Body of pancreas (tissue), 4 donors: ENCODE results near the gene FSTL5. TPM values are rescaled to one million over a fixed set of nuclear protein-coding genes. Genes with fewer than 3 reads are reported as not detected.

Experiments used
- ATAC-seq: fragments of 150-250 bp; one replicate; pipeline ENCODE4 v1.9.1; 2016
- DNase-seq, 4 donors: peaks; one replicate each; pipeline ENCODE4 v3.0.0-alpha.2; 2019
- H3K27ac ChIP-seq, 4 donors: fragments of 200-600 bp; sonication (generic); 1 replicate in 3 of 4; 2 replicates in 1 of 4; pipeline versions ENCODE4 v1.5.1 to v1.6.1; 2016 to 2019; ENCODE audit warnings: mild to moderate bottlenecking in 1 of 4, mixed read lengths in 1 of 4, moderate library complexity in 1 of 4
- H3K27me3 ChIP-seq, 2 donors: fragments of 200-600 bp; sonication (generic); one replicate each; pipeline ENCODE4 v1.6.0; 2016; ENCODE audit warnings: mild to moderate bottlenecking in 1 of 2
- H3K36me3 ChIP-seq, 2 donors: fragments of 200-600 bp; sonication (generic); replicated peaks in 1 of 2; 2 replicates each; pipeline ENCODE4 v1.5.1; 2016; ENCODE audit warnings: low read depth in 2 of 2; ENCODE audit not compliant: insufficient read depth in 1 of 2
- H3K4me1 ChIP-seq: fragments of 200-600 bp; sonication (generic); one replicate; pipeline ENCODE4 v1.6.0; 2016
- H3K4me3 ChIP-seq, 2 donors: fragments of 200-600 bp; sonication (generic); 1 replicate in 1 of 2; 2 replicates in 1 of 2; pipeline ENCODE4 v1.5.1; 2016 to 2019
- H3K9me3 ChIP-seq, 3 donors: fragments of 200-600 bp; sonication (generic); 1 replicate in 2 of 3; 2 replicates in 1 of 3; pipeline ENCODE4 v1.5.1; 2016
- POLR2A ChIP-seq, 3 donors: fragments of 450-650 bp; IDR thresholded peaks; one replicate each; pipeline ENCODE4 v1.6.1; 2016; ENCODE audit warnings: antibody characterized with exemption in 3 of 3, mild to moderate bottlenecking in 2 of 3
- WGBS, 2 donors: methylation state at CpG; one replicate each; pipeline ENCODE4 v1.1.5; 2017; 5-methylcytosine and 5-hydroxymethylcytosine counted together
- intact Hi-C: fragments of 100-400 bp; cut with DNase I; formaldehyde crosslinking; loops from one replicate; pipeline ENCODE4 v1.15.1; 2023
- total RNA-seq, 2 donors: library from RNA; depleted of rRNA; stranded (reverse); fragments of >200 nt; gene quantifications; one replicate each; pipeline ENCODE4 v1.1.0, GENCODE V29; 2016
- TF ChIP-seq, protein P1 (sequence below), 7 experiments: fragments of 450-650 bp in 4 of 7; fragments of 200-600 bp in 3 of 7; sonication (generic) in 3 of 7; IDR thresholded peaks; one replicate each; pipeline ENCODE4 v1.5.1; 2016 to 2019; ENCODE audit warnings: antibody characterized with exemption in 7 of 7

FSTL5 gene
- total RNA-seq, 2 donors from 2014 or later: 1.3 TPM; not detected in 1

DNA sequence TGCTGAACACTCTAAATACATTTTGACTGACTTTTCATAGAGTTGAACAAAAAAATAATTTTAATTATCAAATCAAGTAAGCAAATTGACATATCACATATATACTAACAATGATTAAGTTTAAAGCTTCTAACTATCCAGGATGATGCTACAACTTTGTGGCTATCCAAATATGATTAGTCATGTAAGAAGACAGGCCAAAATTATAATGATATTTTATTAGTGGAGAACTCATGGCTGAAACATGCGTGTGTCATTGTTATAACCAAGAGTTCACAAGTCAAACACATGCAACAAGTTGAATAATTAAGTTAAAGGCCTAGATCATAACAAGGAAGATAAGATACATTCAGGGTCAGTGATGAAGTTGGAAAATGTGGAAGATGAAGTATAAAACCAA lies 346.8 kb downstream of the FSTL5 start:
- TF ChIP-seq, protein P1, sequence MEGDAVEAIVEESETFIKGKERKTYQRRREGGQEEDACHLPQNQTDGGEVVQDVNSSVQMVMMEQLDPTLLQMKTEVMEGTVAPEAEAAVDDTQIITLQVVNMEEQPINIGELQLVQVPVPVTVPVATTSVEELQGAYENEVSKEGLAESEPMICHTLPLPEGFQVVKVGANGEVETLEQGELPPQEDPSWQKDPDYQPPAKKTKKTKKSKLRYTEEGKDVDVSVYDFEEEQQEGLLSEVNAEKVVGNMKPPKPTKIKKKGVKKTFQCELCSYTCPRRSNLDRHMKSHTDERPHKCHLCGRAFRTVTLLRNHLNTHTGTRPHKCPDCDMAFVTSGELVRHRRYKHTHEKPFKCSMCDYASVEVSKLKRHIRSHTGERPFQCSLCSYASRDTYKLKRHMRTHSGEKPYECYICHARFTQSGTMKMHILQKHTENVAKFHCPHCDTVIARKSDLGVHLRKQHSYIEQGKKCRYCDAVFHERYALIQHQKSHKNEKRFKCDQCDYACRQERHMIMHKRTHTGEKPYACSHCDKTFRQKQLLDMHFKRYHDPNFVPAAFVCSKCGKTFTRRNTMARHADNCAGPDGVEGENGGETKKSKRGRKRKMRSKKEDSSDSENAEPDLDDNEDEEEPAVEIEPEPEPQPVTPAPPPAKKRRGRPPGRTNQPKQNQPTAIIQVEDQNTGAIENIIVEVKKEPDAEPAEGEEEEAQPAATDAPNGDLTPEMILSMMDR (IDR thresholded peaks at IDR 0.05): no peak
- no peak for TF ChIP-seq POLR2A (IDR thresholded peaks at IDR 0.05)
- no peak for DNase-seq
- Histone ChIP-seq H3K27ac (no peak overlapping the region), H3K4me1 (no peaks in the 10 kb centered on the region), H3K4me3 (no peak overlapping the region), H3K9me3 (no peaks in the 10 kb centered on the region), H3K36me3 (no peaks in the 10 kb centered on the region), H3K27me3 (no peaks in the 10 kb centered on the region)
- intact Hi-C loops: no loop called here
- WGBS, 2 donors: 89 to 95% methylated on average over 1 of the region's 1 CpG
- ATAC-seq: no peak

DNA sequence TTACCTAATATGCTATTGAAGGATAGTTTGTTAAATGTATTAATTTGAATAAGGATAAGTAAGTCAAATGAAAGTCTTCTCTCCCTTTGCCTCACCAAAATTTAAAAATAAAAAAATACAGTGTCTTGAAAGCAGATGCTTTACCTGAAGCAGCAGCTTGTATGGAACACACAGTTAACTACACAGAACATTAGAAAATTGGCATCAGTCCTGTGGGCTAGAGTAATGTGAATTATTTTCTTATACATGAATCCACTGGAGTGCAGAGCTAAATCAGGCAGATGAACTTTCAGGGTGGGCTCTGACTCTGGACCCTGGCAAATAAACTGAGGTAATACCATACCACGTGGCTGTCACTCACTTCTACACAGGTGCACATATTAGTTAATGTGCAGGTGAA lies 348.0 kb downstream of the FSTL5 start:
- TF ChIP-seq, protein P1 (IDR thresholded peaks at IDR 0.05): no peak
- DNase-seq: no peak

DNA sequence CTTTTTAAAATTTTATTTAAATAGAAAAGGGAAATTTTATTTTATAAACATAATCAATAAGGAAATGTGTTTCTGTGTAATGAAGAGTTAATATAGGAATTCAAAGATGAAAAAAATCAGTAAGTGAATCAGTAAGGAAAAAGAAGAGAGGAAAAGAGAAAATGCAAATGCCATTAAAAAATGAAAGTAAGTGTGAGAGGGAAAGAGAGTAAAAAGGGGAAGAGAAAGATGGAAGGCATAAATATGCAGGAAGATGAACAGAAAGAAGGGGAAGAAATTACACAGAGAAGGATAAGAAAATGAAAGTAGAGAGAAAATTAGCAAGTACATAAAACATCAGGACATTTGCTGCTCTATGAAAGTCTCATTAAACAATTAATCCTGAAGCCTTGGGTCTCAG lies 349.9 kb downstream of the FSTL5 start:
- intact Hi-C loops: no loop called here
- H3K27ac ChIP-seq: no peak overlapping the region
- TF ChIP-seq, protein P1 (IDR thresholded peaks at IDR 0.05): no peak
- no peak for TF ChIP-seq POLR2A (IDR thresholded peaks at IDR 0.05)

More for the DNA sequence above, 348.0 kb downstream of the FSTL5 start:
- no peaks in the 10 kb centered on the region for H3K9me3 ChIP-seq
- no peaks in the 10 kb centered on the region for H3K27me3 ChIP-seq
- no peaks in the 10 kb centered on the region for H3K36me3 ChIP-seq
- no peak overlapping the region for H3K27ac ChIP-seq
- H3K4me1 ChIP-seq: no peaks in the 10 kb centered on the region
- no peak for ATAC-seq
- no peak overlapping the region for H3K4me3 ChIP-seq
- intact Hi-C loops: no loop called here
- WGBS, 2 donors: 69 to 92% methylated on average over 1 of the region's 1 CpG

DNA sequence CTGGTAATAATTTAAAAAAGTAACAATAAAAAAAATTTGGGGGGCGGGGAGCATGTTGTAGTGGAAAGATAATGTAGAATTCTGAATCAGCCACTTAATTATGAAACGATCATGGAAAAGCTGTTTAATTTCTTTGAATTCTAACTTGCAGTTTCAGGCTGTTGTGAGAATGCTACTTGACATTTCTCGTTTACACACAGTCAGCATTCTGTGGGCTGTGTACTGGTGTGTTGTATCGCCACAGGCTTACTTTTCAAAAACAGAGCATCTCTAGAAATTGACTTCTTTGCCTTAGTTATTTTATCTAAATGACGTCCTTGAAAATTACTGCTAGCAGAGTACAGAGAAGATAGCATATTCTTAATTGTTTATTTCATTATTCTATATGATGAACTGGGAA lies 350.4 kb downstream of the FSTL5 start:
- Histone ChIP-seq H3K4me3 (no peak overlapping the region), H3K36me3 (no peaks in the 10 kb centered on the region), H3K27ac (no peak overlapping the region), H3K27me3 (no peaks in the 10 kb centered on the region), H3K4me1 (no peaks in the 10 kb centered on the region), H3K9me3 (no peaks in the 10 kb centered on the region)
- intact Hi-C loops: no loop called here
- ATAC-seq: no peak
- no peak for DNase-seq
- TF ChIP-seq, protein P1 (IDR thresholded peaks at IDR 0.05): no peak
- TF ChIP-seq POLR2A (IDR thresholded peaks at IDR 0.05): no peak
- WGBS, 2 donors: 49 to 66% methylated on average over 5 of the region's 5 CpGs

More for the DNA sequence above, 349.9 kb downstream of the FSTL5 start:
- Histone ChIP-seq H3K27me3 (no peaks in the 10 kb centered on the region), H3K9me3 (no peaks in the 10 kb centered on the region), H3K36me3 (no peaks in the 10 kb centered on the region), H3K4me3 (no peak overlapping the region), H3K4me1 (no peaks in the 10 kb centered on the region)
- ATAC-seq: no peak
- no peak for DNase-seq

DNA sequence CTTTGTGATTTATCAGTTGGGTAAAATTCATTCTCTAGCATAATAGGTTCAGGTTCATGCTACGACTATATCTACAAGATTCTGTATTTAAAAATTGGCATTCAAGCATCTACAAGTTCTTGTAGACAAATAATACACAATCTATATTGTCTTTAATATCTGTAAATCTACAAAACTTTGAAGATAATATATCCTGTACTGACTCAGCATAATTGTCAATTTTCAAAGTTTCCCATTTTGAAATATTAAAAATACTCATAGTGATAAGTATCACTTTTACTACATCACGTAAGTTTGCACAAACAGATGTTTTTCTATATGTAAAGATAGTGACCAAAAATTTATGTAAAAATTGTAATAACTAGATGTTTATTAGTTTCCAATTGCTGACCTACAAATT lies 360.6 kb downstream of the FSTL5 start:
- H3K4me1 ChIP-seq: peaks cover 3% of the 10 kb centered on the region
- no peaks in the 10 kb centered on the region for H3K36me3 ChIP-seq
- TF ChIP-seq, protein P1 (IDR thresholded peaks at IDR 0.05): no peak
- no peak for TF ChIP-seq POLR2A (IDR thresholded peaks at IDR 0.05)
- no peak overlapping the region for H3K4me3 ChIP-seq
- no peaks in the 10 kb centered on the region for H3K9me3 ChIP-seq
- intact Hi-C loops: no loop called here
- H3K27me3 ChIP-seq: no peaks in the 10 kb centered on the region
- no peak overlapping the region for H3K27ac ChIP-seq
- DNase-seq: no peak
- WGBS, 2 donors: 69 to 80% methylated on average over 2 of the region's 2 CpGs
- no peak for ATAC-seq
